AG08395 (cell line): ENCODE measurements around the gene ADCYAP1R1.
A peak's percentile ranks its signal among the peaks of the same experiment; 100 is the strongest.

ENCODE experiments used
- DNase-seq: peaks from one replicate; pipeline ENCODE4 v3.0.0; 2012; ENCODE audit warnings: mixed read lengths, low spot score

ADCYAP1R1 gene

DNA sequence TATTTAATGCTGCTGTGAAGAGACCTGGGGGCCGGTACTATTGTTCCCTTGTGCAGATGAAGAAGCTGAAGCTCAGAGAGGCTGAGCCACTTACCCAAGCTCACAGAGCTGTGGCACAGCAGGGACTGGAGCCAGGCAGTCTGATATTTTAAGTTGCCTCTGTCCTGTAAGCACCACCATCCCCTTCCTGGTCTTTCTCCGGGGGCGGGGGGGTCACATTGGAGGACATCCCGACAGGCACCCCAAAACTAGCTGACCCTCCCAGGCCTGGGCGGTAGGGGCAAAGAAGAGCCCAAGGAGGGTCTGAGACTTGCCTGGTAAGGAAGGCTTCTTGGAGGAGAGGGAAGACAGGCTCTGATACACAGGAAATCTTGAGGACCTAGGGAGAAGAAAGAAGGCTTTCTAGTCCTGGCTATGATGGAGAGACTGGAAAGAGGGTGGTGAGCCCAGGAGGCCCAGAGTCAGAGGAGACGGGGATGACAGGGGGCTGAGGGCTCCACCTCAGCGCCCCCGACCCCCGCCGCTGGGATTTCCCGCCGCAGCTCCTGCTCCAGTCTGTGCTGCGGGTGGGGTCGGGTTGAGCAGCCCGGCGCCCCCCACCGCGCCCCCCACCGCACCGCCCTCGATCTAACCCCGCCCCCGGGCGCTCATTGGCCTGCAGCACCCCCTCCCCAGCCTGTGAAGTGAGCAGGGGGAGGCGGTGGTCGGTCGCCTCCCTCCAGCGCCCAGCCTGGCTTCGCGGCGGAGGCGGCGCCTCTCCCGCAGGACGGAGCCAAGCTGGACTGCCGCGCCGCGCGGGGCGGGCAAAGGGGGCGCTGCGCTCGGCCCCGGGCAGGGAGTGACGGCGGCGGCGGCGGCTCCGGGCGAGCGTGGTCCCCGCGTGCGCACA, at the start of gene ADCYAP1R1:
Gene ADCYAP1R1 (plus strand): TSS at position 711 of the 889 bp plus-strand sequence. CDS start 10,957 bp downstream, outside the sequence.
- no peak for DNase-seq

DNA sequence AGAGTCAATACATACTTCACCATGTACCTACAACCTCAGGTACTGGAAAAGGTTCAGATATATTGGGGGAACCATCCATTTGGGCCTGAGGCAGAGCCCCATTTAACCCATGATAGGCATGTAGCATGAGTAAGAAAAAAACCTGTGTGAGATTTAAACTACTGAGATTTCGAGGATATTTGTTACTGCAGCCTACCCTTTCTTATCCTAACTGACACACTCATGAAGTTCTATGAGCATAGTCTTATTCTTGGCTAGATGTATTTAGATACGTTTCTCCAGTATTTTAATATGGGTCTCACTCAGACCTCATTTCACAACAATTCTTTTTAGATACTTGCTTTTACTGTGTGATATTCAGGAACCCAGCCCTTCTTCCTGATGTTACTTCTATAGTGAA, 49.0 kb upstream of the ADCYAP1R1 start:
- DNase-seq = no peak

DNA sequence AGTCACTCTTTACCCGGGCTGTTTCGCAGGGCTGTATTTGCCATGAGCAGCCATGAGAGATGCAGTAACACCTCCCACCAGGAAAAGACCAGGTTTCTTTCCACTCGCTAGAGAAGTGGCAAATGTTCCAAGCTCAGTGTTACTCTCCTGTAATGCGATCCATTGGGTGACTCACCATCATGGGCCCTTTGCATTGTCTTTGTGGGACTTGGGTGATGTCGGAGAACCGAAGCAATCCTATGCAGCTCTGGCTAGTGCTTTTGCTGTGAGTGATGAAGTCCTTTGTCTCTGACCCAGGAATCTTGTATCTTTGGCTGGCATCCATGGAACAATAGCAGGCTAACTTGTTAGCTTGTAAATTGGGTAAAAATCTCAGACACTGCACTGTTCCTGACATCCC, 48.4 kb upstream of the ADCYAP1R1 start:
- no peak for DNase-seq

DNA sequence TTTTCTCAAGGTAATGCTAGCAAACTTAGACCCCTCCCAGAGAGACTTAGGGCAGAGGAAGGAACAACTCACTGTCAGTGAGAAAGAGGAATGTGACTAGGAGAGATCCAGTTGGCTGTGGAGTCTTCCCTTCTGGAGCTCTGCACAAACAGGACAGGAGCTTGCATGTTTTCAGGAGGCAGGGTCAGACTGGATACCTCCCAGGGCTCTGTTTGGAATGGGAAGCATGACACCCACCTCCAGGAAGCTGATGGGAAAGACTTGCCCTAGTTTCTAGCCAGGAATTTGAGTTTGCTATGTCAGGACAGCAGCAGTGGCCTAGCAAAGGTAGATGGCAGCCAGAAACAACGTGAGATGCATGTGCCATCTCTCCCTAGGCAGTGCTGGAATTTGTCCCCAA, 47.7 kb upstream of the ADCYAP1R1 start:
- no peak for DNase-seq

DNA sequence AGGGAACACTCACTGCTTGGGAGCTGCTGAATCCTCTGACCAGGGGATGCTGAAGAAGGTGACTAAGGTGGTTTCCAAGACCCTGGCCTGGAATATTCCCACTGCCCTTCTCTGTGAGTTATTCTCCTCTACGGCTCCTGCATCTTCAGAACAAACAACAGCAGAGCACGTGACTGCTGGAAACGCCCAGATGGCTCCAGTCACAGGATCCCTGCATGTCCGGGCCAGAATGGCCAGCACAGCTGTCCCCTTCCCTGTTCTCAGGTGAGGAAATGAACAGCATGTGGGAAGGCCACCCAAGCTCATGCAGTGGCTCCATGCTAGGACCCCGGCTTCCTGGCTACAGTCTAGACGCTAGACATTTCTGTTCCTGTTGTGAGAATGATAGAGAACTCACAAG, 45.3 kb upstream of the ADCYAP1R1 start:
- DNase-seq = no peak

DNA sequence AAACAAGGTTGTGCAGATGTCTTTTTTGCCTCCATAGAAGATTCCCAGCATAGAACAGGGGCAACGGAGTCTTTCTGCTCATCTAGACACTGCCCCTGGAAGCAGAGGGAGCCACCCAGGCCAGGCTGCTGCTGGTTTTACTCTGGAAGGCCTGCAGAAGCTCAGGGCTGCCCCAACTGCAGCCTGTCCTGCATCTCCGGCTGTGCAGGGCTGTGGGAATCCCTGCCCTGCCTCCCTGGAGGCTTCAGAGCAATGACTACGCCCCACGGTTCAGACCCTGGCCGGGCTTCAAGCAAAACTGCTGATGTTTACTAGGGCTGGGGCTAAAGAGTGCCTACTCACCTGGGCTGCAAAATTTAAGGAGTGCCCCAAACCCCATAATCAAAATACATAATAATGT, 44.5 kb upstream of the ADCYAP1R1 start:
- DNase-seq = no peak

DNA sequence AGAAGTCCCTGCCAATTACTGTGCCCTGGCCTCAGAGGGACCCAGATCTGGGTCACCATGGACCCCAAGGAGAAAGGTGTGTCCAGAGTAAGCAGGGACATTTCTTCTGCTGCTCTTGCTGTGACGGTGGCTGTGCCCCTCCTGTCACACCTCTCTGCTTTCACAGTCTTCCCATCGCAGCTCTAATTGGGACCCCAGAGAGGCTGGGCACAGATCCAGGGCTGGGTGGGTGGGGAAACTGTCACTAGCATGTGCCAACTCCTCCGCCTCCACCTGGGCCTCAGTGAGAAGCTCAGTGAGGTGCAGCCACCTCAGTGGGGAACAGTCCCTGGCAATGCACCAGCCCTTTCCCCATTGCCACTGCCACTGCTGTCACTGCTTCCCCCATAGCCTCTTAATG, 37.3 kb upstream of the ADCYAP1R1 start:
- DNase-seq = no peak

DNA sequence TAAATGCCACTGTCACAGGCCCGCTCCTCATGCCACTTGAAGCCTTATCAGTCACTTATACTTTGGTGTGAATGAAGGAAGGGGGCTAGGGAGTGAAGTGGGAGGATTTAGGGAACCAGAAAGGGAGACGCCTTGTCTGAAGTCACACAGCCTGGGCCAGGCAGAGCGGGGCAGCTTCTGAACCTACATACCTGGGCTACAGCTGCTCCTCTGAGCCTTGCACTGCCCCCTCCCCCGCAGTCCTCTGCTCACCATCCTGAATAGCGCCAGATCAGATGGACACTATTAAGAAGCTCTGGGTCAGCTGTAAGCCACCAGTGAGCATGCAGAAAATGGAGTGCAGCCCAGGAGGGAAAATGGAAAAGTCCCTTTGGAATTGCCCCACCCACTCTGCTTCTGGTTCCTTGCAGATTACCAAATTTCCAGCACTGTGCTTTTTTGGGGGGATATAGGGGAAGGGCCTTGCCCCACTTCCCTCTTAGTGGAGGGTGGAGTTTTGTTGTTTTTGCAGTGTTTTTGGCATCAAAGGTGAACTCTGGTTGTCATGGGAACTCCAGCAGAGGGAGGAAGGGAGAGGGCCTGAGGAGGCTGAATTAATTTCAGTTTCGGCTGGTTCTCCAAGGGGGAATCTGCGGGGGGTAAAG, 35.0 kb upstream of the ADCYAP1R1 start:
- no peak for DNase-seq

DNA sequence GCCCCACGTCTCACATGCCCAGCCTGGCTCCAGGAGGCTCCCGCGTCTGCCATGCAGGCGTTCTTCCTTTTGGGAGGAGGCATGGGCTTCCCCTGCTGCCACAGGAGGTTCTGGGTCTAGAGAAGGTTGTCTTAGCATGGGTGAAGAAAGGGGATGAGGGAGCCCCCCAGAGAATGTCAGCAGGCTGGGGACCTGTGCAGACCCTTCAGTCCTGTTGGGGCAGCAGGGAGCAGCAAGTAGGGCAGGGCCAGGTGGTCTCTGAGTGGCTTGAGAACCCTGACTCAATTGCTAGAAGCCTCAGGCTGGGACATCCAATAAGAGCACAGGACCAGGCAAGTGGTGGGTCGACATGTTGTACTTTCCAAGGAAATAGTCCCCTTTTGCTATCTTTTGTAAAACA, 34.4 kb upstream of the ADCYAP1R1 start:
- DNase-seq = no peak

DNA sequence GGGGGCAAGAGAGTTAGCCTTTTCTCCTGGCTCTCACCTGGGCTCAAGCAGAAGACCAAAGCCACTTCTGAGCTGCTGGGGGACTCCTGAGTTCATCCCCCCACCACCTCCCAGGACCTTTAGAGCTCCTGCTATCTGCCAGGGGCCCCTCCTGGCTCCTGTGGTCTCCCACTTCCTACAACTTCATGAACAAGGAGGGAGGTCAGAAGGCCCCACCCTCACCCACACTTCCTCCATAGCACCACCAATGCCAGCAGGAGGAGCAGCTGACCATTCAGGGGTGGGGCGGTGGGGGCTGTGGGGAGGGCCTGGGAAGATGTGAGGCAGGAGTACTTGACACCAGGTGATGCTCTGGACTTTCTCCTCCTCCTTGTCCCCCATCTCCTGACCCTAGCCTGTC, 32.6 kb upstream of the ADCYAP1R1 start:
- no peak for DNase-seq

DNA sequence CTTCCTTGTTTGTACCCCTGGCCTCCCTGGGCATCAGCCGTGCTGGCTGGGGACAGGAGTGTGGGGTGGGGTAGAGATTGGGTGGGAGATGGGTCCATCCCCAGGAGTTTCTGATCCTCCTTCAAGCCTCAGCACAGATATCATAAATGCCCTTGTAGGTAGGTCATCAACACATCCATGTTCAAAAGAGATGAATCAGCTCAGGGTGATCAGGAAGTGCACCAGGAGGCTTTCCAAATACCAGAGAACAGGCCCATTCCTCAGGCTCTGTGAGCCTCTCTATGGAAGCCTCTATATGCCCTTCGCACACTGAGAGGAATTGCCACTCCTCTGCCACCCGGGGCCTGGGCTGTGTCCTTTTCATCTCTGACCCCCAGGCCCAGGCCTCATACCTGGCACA, 31.9 kb upstream of the ADCYAP1R1 start:
- DNase-seq = no peak

DNA sequence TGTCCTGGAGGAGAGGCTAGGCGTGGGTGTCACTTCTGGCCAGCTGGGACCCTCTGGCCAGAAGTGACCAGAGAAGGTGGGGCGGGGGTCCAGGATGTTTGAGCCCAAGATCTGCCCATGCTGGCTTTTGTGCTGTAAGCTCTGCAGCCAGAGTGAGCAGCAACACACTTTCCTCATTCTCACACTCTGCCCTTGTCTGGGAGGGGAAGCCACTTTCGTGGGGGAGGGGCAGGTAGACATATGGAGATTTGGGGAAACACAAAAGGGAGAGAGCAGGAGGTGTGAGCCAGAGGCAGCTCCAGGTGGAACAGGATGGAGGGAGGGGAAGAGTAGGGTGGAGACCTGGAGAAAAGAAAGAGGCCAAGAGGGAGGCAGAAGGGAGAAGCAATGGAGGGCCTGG, 31.5 kb upstream of the ADCYAP1R1 start:
- DNase-seq = no peak

DNA sequence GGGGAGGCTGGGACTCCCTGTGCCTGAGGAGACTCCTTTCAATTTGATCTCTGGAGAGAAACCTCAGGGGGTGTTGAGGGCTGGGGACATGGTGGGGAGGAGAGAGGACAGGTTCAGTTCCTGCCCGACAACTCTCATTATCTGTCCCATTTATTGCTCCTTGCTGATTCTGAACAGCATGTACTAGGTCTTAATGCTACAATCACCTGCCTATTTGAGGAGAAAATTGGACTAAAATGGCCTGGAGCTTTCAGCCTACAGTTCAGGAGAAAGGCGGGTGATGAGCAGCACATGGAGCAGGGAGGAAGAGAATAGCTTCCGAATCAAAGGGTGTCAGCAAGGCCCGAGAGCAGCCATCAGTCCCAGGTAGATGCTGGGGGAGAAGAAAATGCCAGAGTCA, 30.0 kb upstream of the ADCYAP1R1 start:
- no peak for DNase-seq

DNA sequence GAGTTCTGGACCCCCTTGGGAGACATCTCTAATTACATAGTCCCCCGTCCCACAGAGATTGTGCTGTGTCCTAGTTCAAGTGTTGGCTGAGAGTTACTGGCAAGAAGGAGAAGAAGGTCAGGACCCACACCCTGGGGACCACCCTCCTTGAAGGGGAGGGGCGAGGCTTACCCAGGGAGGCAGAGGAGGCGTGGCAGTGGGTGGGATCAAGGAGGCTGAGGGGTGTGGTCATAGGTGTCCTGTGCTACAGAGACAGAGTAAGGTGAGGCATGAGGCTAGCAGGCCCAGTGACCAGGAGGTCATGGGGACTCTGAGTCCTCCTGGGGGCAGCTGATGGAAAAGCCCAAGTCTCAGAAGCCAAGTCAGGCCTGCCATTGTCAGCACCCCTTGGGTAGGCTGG, 29.4 kb upstream of the ADCYAP1R1 start:
- no peak for DNase-seq

DNA sequence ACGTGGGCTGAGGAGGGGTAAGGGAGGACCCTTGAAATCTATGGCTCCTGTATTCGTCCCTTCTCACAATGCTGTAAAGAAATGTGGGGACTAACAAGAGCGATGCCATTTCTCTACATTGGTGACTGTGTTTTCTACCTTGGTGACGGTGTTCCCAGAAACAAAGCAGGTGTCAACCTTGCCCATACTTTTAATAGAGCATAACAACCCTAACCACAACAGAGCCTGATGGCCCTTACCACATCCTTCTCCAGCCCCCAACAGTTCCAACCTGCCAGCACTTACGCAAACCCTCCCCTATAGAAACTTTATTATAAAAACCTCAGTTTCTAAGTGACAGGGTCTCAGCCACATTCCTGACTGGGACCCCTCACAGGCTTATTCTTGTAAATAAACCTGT, 28.2 kb upstream of the ADCYAP1R1 start:
- no peak for DNase-seq

DNA sequence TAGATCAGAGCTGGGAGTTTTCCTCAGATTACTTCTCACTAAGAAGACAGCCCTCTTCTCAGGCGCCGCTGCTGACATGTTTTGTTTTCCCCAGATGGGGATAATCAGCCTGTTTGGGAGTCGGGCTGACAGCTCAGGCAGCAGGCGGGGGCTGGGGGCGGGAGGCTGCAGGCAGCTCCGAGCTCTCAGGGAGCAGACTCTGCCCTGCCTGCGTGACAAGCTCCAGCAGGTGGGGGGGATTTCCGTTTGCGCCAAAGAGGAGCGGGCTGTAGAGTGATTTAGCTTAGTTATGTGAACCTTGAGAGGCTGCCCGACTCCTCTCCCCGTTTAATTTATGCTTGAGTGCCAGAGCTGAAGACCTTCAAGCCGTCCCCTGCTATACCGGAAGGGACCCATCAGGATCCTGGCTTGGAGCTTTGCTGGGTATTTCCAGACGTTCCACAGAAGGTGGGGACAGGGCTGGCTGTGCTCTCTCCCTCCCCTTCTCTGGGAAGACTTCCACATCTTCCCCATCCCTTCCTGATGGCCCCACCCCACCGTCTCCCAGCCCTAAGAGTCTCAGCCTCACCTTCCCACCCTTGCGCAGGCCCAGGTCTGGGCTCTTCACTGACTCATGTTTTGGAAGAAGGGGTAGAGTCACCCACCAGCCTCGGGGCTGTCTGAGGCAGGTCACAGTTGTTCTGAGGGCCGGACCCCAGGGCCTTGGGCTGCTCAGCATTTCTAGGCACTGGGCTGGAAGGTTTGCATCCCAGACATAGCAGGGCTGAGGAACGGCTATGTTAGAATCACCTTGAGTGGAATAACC, 24.7 kb upstream of the ADCYAP1R1 start:
- peak; percentile 17 for DNase-seq

DNA sequence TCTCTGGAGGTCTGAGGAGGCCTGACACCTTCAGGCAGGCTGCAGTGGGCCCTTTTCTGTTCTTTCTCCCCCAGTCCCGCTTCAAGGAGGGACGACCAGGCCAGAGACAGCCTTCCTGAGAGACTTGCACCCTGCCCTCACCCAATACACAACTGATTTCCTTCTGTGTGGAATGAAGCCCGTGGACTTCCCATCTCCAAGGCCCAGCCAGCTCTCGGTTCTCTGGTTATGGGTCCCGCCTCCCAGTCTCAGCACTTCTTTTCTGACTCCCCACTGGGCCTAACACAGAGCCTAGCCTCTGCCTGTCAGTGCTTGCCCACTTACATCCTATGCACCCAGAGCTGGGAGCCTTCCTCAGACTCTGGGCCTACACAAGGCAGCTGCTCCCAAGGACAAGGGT, 24.1 kb upstream of the ADCYAP1R1 start:
- no peak for DNase-seq

DNA sequence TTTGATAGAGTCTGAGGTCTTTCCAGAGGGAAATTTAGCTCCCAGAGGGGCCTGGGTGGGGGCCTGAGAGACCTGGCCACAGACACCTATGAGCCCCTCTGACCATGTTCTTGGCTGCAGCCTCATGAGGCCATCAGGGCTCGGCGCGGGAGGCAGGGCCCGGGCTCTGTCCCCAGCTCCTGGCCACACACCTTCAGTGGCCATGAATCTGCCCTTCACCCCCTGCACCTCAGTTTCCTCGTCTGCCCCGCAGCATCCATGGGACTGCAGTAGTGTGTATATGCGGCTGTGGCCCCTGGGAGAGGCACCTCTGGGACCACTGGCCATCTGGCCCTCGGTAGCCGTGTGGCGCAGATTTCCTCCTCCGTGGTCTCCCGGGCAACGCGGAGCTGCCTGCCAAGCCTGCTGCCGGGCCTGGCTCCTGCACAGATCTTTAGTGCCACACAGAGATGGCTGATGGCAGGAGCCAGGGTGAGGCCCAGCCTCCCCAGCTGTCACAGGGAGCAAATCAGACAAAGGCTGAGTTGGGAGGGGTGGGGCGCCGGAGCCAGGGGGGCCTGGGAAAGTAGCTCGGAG, 23.6 kb upstream of the ADCYAP1R1 start:
- no peak for DNase-seq

DNA sequence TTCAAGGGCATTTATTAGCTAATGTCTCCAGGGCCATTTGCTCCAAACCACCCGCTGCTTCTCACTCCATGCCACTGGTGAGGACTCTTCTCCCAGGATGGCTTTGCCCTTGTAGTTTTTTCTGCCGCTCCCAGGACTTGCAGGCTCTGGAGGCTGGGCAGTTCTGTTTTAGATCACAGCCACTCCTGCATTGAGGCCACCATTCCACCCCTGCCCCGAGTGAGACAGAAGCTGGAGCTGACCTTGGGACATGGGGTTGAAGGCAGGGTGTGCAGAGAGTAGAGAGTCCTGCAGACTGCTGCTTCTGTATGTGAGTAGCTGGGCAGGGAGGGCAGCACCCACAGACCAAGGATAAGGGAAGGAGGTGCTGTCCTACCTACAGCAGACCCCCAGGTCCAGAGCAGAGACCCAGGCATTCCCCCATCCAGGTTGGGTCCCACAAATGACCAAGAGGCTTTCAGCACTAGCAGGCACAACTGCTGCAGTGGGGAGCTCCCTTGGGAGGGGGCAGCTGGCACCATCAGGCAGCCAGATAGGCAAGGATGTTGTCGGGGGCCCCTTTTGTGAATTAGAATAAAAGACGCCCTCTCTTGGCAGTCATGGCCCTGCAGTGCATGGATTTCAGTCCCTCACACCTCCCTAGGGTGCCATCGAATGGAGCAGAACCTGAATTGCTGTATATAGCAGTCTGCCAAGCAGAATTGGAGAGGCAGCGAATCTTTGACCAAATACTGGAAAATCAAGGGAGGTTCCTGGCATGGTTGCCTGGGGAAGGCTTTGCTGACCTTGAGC, 22.7 kb upstream of the ADCYAP1R1 start:
- no peak for DNase-seq

DNA sequence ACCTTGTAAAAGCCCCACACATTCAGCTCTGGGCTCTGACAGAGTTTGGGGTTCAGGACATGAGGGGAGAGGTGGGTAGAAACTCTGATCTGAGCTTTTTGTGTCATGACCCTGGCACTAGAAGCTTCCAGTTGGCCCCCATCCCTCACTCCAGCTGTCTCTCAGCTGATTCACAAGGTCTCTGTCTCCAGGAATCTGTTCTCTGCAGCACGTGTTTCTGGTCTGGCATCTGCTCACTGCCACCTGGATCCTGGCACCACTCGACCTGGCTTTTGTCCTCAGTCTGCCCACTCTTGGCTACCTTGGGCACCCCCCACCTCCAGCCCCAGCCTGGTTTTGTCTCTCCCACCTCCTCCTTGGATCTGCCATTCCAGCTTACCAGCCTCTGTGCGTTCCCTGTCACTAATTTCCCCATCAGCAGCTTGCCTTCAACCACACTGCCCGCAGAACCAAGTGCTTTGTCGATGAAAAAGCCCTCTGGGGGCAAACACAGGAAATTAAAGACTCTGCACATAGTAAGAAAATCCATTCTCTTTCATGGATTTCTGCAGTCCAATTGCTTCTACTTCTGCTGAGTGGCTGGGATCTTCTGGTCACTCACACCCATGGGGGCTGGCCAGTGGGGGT, 18.3 kb upstream of the ADCYAP1R1 start:
- no peak for DNase-seq

DNA sequence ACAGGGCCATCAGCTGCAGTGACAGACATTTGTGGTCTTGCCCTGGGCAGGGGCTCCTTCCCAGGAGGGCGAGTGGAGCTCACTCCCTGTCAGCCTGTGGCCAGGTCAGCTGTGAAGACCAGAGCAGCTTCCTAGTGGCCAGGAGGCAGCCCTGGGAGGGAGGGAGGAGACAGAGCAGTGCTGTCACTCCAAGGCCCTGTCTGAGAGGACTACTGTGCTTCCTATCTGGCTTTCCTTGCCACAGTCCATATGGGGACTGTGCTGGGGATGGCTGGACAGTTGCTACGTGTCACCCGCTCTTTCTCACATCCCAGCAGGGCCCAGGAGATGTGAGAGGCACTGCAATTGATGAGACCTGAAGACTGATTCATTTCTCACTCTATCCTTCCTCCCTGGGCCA, 15.2 kb upstream of the ADCYAP1R1 start:
- DNase-seq = no peak
